HG03139 (cell line): ENCODE measurements around the gene ENTPD2.

ENCODE experiments used
- ATAC-seq: cut with Tn5 transposase; IDR thresholded peaks from one replicate; pipeline ENCODE4 v1.9.1; 2021; ENCODE audit not compliant: unreplicated experiment

The ENTPD2 gene

GRCh38 chr9:137018761-137019559 is 34.9 kb downstream of the ENTPD2 start:
- ATAC-seq = no peak

- ATAC-seq = no peak
These were observed 35.9 kb downstream of the ENTPD2 start for GRCh38 chr9:137017791-137018497.

- no peak for ATAC-seq
These were observed 36.8 kb downstream of the ENTPD2 start for GRCh38 chr9:137017071-137017470.

- no peak for ATAC-seq
These were observed 37.4 kb downstream of the ENTPD2 start for GRCh38 chr9:137016436-137016835.

- no peak for ATAC-seq
These were observed 37.9 kb downstream of the ENTPD2 start for GRCh38 chr9:137015976-137016375.

GRCh38 chr9:137015540-137015930 is 38.3 kb downstream of the ENTPD2 start:
- ATAC-seq = no peak

- no peak for ATAC-seq
These were observed 38.9 kb downstream of the ENTPD2 start for GRCh38 chr9:137014776-137015539.

GRCh38 chr9:137014166-137014565 is 39.7 kb downstream of the ENTPD2 start:
- no peak for ATAC-seq

GRCh38 chr9:137013571-137013940 is 40.3 kb downstream of the ENTPD2 start:
- no peak for ATAC-seq

- ATAC-seq = no peak
These were observed 40.9 kb downstream of the ENTPD2 start for GRCh38 chr9:137012694-137013570.

- ATAC-seq = no peak
These were observed 41.8 kb downstream of the ENTPD2 start for GRCh38 chr9:137011907-137012675.

- no peak for ATAC-seq
These were observed 42.7 kb downstream of the ENTPD2 start for GRCh38 chr9:137011156-137011555.

- ATAC-seq = no peak
These were observed 43.7 kb downstream of the ENTPD2 start for GRCh38 chr9:137009938-137010732.

- no peak for ATAC-seq
These were observed 44.6 kb downstream of the ENTPD2 start for GRCh38 chr9:137009217-137009616.

GRCh38 chr9:137008312-137008711 is 45.5 kb downstream of the ENTPD2 start:
- ATAC-seq = no peak

- ATAC-seq = no peak
These were observed 46.0 kb downstream of the ENTPD2 start for GRCh38 chr9:137007816-137008270.

- no peak for ATAC-seq
These were observed 46.6 kb downstream of the ENTPD2 start for GRCh38 chr9:137007108-137007815.
